HEK293T (cell line): ENCODE results near the gene RBM20.

Source experiments
- CTCF ChIA-PET: fragments of 350-600 bp; formaldehyde crosslinking; extraction: SDS; loops from one replicate; lab custom pipeline; 2021; ENCODE audit warnings: antibody characterized with exemption, inconsistent platforms; lab: Yijun Ruan, JAX
- POLR2A ChIA-PET: fragments of 350-600 bp; formaldehyde crosslinking; extraction: SDS; loops from one replicate; lab custom pipeline; 2020; ENCODE audit warnings: antibody characterized with exemption, inconsistent platforms; lab: Yijun Ruan, JAX
- DNase-seq: peaks from one replicate; pipeline ENCODE4 v3.0.0; 2012; ENCODE audit warnings: mixed read lengths; ENCODE audit errors: extremely low spot score
- ARNT ChIP-seq: fragments of 450-650 bp; IDR thresholded peaks from 2 replicates; pipeline ENCODE4 v1.6.1; 2017; ENCODE audit warnings: mild to moderate bottlenecking
- BHLHE40 ChIP-seq: fragments of 450-650 bp; IDR thresholded peaks from 2 replicates; pipeline ENCODE4 v1.6.1; 2016; ENCODE audit warnings: mild to moderate bottlenecking, moderate library complexity, borderline replicate concordance
- CTBP1 ChIP-seq: fragments of 450-650 bp; IDR thresholded peaks from 2 replicates; pipeline ENCODE4 v1.6.1; 2016; ENCODE audit warnings: borderline replicate concordance
- ELF4 ChIP-seq: fragments of 450-650 bp; IDR thresholded peaks from 2 replicates; pipeline ENCODE4 v1.6.1; 2017; ENCODE audit warnings: antibody characterized with exemption
- FOXA1 ChIP-seq: fragments of 450-650 bp; IDR thresholded peaks from 2 replicates; pipeline ENCODE4 v1.6.1; 2016; ENCODE audit warnings: mild to moderate bottlenecking
- FOXK2 ChIP-seq: fragments of 450-650 bp; IDR thresholded peaks from 2 replicates; pipeline ENCODE4 v1.6.1; 2016; ENCODE audit warnings: mild to moderate bottlenecking
- FOXM1 ChIP-seq: fragments of 450-650 bp; IDR thresholded peaks from 2 replicates; pipeline ENCODE4 v1.6.1; 2017; ENCODE audit warnings: mild to moderate bottlenecking, borderline replicate concordance
- HDGF ChIP-seq: fragments of 450-650 bp; IDR thresholded peaks from 2 replicates; pipeline ENCODE4 v1.6.1; 2017; ENCODE audit warnings: antibody characterized with exemption, borderline replicate concordance
- L3MBTL2 ChIP-seq: fragments of 450-650 bp; conservative IDR thresholded peaks from 2 replicates; pipeline ENCODE4 v1.6.1; 2016; ENCODE audit warnings: mild to moderate bottlenecking
- LEF1 ChIP-seq: fragments of 450-650 bp; IDR thresholded peaks from 2 replicates; pipeline ENCODE4 v1.6.1; 2017; ENCODE audit warnings: mild to moderate bottlenecking, borderline replicate concordance
- NFRKB ChIP-seq: fragments of 450-650 bp; IDR thresholded peaks from 2 replicates; pipeline ENCODE4 v1.6.1; 2016; ENCODE audit warnings: mild to moderate bottlenecking, moderate library complexity
- PKNOX1 ChIP-seq: fragments of 450-650 bp; IDR thresholded peaks from 2 replicates; pipeline ENCODE4 v1.6.1; 2016
- SP1 ChIP-seq: fragments of 450-650 bp; IDR thresholded peaks from 2 replicates; pipeline ENCODE4 v1.6.1; 2017
- SUZ12 ChIP-seq: fragments of 450-650 bp; IDR thresholded peaks from 2 replicates; pipeline ENCODE4 v1.6.1; 2016; ENCODE audit warnings: mild to moderate bottlenecking
- TARDBP ChIP-seq: fragments of 450-650 bp; IDR thresholded peaks from 2 replicates; pipeline ENCODE4 v1.6.1; 2016
- ZNF384 ChIP-seq: fragments of 450-650 bp; IDR thresholded peaks from 2 replicates; pipeline ENCODE4 v1.6.1; 2016

Gene RBM20

GRCh38 chr10:110861476-110861875 is 217.3 kb downstream of the RBM20 start:
- ChIA-PET CTCF (no interaction called here), POLR2A (interaction anchor here (1.0 kb wide), 1 partner anchor 11 kb away, joined by 3 read pairs; no protein-coding TSS in a partner anchor)
- no peak for DNase-seq
- no peak for TF ChIP-seq SUZ12
- TF ChIP-seq PKNOX1: no peak
- TF ChIP-seq NFRKB: no peak
- no peak for TF ChIP-seq CTBP1
- TF ChIP-seq L3MBTL2: no peak
- TF ChIP-seq ARNT: no peak
- TF ChIP-seq SP1: no peak
- no peak for TF ChIP-seq FOXK2
- TF ChIP-seq ELF4: no peak
- no peak for TF ChIP-seq TARDBP
- TF ChIP-seq BHLHE40: no peak
- TF ChIP-seq FOXA1: no peak

GRCh38 chr10:110861930-110862649 is 218.0 kb downstream of the RBM20 start:
- no peak for TF ChIP-seq HDGF
- no peak for TF ChIP-seq FOXM1
- TF ChIP-seq ZNF384: no peak
- TF ChIP-seq LEF1: no peak
- TF ChIP-seq ELF4: no peak
- no peak for TF ChIP-seq CTBP1
- no peak for TF ChIP-seq SP1
- no peak for TF ChIP-seq FOXK2
- no peak for TF ChIP-seq L3MBTL2
- TF ChIP-seq NFRKB: no peak
- POLR2A ChIA-PET: interaction anchor here (1.0 to 1.2 kb wide), 2 partner anchors 9 to 11 kb away, joined by 3 to 5 read pairs; partner anchors contain the start of gene PDCD4
- no peak for DNase-seq
- CTCF ChIA-PET: no interaction called here

GRCh38 chr10:110862961-110863360 is 218.8 kb downstream of the RBM20 start:
- no peak for DNase-seq
- CTCF ChIA-PET: no interaction called here
- POLR2A ChIA-PET: interaction anchor here (1.2 kb wide), 1 partner anchor 9 kb away, joined by 5 read pairs; the partner anchor contains the start of gene PDCD4
- no peak for TF ChIP-seq BHLHE40

- CTCF ChIA-PET: no interaction called here
- TF ChIP-seq L3MBTL2 (no peak), PKNOX1 (no peak), CTBP1 (no peak), SUZ12 (no peak), TARDBP (no peak), ZNF384 (no peak), HDGF (no peak), LEF1 (no peak), FOXK2 (no peak), SP1 (no peak), FOXM1 (no peak), NFRKB (no peak), ELF4 (no peak), ARNT (no peak), BHLHE40 (no peak), FOXA1 (no peak)
- DNase-seq: no peak
- POLR2A ChIA-PET: interaction anchor here (1.2 kb wide), 1 partner anchor 8 kb away, joined by 5 read pairs; the partner anchor contains the start of gene PDCD4
Measured at GRCh38 chr10:110863361-110863760, 219.2 kb downstream of the RBM20 start.

GRCh38 chr10:110863956-110864355 is 219.8 kb downstream of the RBM20 start:
- no peak for TF ChIP-seq BHLHE40
- TF ChIP-seq TARDBP: no peak
- no peak for TF ChIP-seq NFRKB
- TF ChIP-seq FOXK2: no peak
- TF ChIP-seq CTBP1: no peak
- TF ChIP-seq ARNT: no peak
- TF ChIP-seq ELF4: no peak
- no peak for TF ChIP-seq PKNOX1
- no peak for TF ChIP-seq SUZ12
- no peak for TF ChIP-seq L3MBTL2
- no peak for TF ChIP-seq HDGF
- no peak for TF ChIP-seq ZNF384
- TF ChIP-seq FOXA1: no peak
- no peak for TF ChIP-seq SP1
- no peak for TF ChIP-seq FOXM1
- no peak for TF ChIP-seq LEF1
- DNase-seq: no peak
- CTCF ChIA-PET: no interaction called here
- POLR2A ChIA-PET: no interaction called here

- POLR2A ChIA-PET: no interaction called here
- CTCF ChIA-PET: no interaction called here
- TF ChIP-seq NFRKB (no peak), PKNOX1 (peak; percentile 80)
- no peak for DNase-seq
Measured at GRCh38 chr10:110864662-110865140, 220.6 kb downstream of the RBM20 start.
